Dendritic cell treated with granulocyte-macrophage colony-stimulating factor and Interleukin-4, amounts not matched to agents 40 ng/mL and 50 ng/mL, for 4 days (primary cell): ENCODE data around the gene FSD1.
"Not testable (repeated sequence)": the region's sequence is repeated elsewhere in the genome, so short reads cannot be mapped to it uniquely, and the experiment has no call there.

Experiments used
- H3K27ac Mint-ChIP-seq: one replicate; pipeline ENCODE4 v1.8.0; 2022; ENCODE audit warnings: mild to moderate bottlenecking, mixed read lengths
- H3K27me3 Mint-ChIP-seq: one replicate; pipeline ENCODE4 v1.8.0; 2022; ENCODE audit warnings: mild to moderate bottlenecking, mixed read lengths
- H3K36me3 Mint-ChIP-seq: one replicate; pipeline ENCODE4 v1.8.0; 2022; ENCODE audit warnings: low read depth, mixed read lengths
- H3K4me1 Mint-ChIP-seq: one replicate; pipeline ENCODE4 v1.8.0; 2022; ENCODE audit warnings: low read depth, mixed read lengths
- H3K4me3 Mint-ChIP-seq: one replicate; pipeline ENCODE4 v1.8.0; 2022; ENCODE audit warnings: mild to moderate bottlenecking, moderate library complexity, mixed read lengths
- H3K9me3 Mint-ChIP-seq: one replicate; pipeline ENCODE4 v1.8.0; 2022; ENCODE audit warnings: mixed read lengths
- intact Hi-C: fragments of 100-400 bp; cut with micrococcal nuclease; formaldehyde crosslinking; loops from one replicate; pipeline ENCODE4 v1.15.0; 2022

FSD1 gene

GRCh38 chr19:4318460-4318859, 14.1 kb downstream of the FSD1 start:
- Mint-ChIP-seq H3K9me3 (peaks cover 38% of the 10 kb centered on the region), H3K27me3 (peaks cover 10% of the 10 kb centered on the region), H3K4me3 (no peak overlapping the region), H3K27ac (no peak overlapping the region), H3K4me1 (peaks cover 39% of the 10 kb centered on the region), H3K36me3 (peaks cover 14% of the 10 kb centered on the region)
- intact Hi-C loops: no loop called here

GRCh38 chr19:4319067-4319718, 14.8 kb downstream of the FSD1 start:
- Mint-ChIP-seq H3K9me3 (peaks cover 38% of the 10 kb centered on the region), H3K4me3 (no peak overlapping the region), H3K27me3 (peaks cover 13% of the 10 kb centered on the region), H3K36me3 (peaks cover 14% of the 10 kb centered on the region), H3K27ac (peak overlapping the region; percentile 38), H3K4me1 (peaks cover 33% of the 10 kb centered on the region)
- intact Hi-C loops: no loop called here

GRCh38 chr19:4320419-4320818, 16.0 kb downstream of the FSD1 start:
- Mint-ChIP-seq H3K27ac (no peak overlapping the region), H3K4me1 (peaks cover 26% of the 10 kb centered on the region), H3K27me3 (peaks cover 24% of the 10 kb centered on the region), H3K36me3 (peaks cover 14% of the 10 kb centered on the region), H3K4me3 (no peak overlapping the region), H3K9me3 (peaks cover 38% of the 10 kb centered on the region)
- intact Hi-C loops: no loop called here

GRCh38 chr19:4322942-4323665, 18.7 kb downstream of the FSD1 start:
- H3K4me1 Mint-ChIP-seq: peaks cover 46% of the 10 kb centered on the region
- H3K27me3 Mint-ChIP-seq: peaks cover 41% of the 10 kb centered on the region
- no peak overlapping the region for H3K27ac Mint-ChIP-seq
- no peak overlapping the region for H3K4me3 Mint-ChIP-seq
- H3K9me3 Mint-ChIP-seq: peaks cover 38% of the 10 kb centered on the region
- H3K36me3 Mint-ChIP-seq: peaks cover 14% of the 10 kb centered on the region
- intact Hi-C loops: no loop called here

- H3K4me1 Mint-ChIP-seq: peaks cover 46% of the 10 kb centered on the region
Measured at GRCh38 chr19:4323692-4324091, 19.3 kb downstream of the FSD1 start.

GRCh38 chr19:4324228-4324627, 19.8 kb downstream of the FSD1 start:
- H3K9me3 Mint-ChIP-seq: peaks cover 27% of the 10 kb centered on the region
- intact Hi-C loops: no loop called here
- H3K27ac Mint-ChIP-seq: no peak overlapping the region
- peaks cover 10% of the 10 kb centered on the region for H3K36me3 Mint-ChIP-seq
- peaks cover 46% of the 10 kb centered on the region for H3K4me1 Mint-ChIP-seq
- no peak overlapping the region for H3K4me3 Mint-ChIP-seq
- H3K27me3 Mint-ChIP-seq: peaks cover 50% of the 10 kb centered on the region

More at GRCh38 chr19:4323692-4324091, 19.3 kb downstream of the FSD1 start:
- Mint-ChIP-seq H3K27me3 (peaks cover 45% of the 10 kb centered on the region), H3K36me3 (peaks cover 14% of the 10 kb centered on the region), H3K27ac (no peak overlapping the region), H3K4me3 (no peak overlapping the region), H3K9me3 (peaks cover 32% of the 10 kb centered on the region)
- intact Hi-C loops: no loop called here

GRCh38 chr19:4326215-4326836, 21.9 kb downstream of the FSD1 start:
- Mint-ChIP-seq H3K4me3 (peak overlapping the region; percentile 48), H3K9me3 (peaks cover 11% of the 10 kb centered on the region), H3K4me1 (peaks cover 35% of the 10 kb centered on the region), H3K27ac (no peak overlapping the region), H3K27me3 (peaks cover 60% of the 10 kb centered on the region), H3K36me3 (no peaks in the 10 kb centered on the region)
- intact Hi-C loops: no loop called here

- H3K27ac Mint-ChIP-seq: no peak overlapping the region
Measured at GRCh38 chr19:4326837-4327251, 22.4 kb downstream of the FSD1 start.

GRCh38 chr19:4327252-4327876, 23.0 kb downstream of the FSD1 start:
- no peaks in the 10 kb centered on the region for H3K36me3 Mint-ChIP-seq
- intact Hi-C loops: no loop called here
- peaks cover 35% of the 10 kb centered on the region for H3K4me1 Mint-ChIP-seq
- H3K27ac Mint-ChIP-seq: peak overlapping the region; percentile 77
- H3K9me3 Mint-ChIP-seq: peaks cover under 1% of the 10 kb centered on the region
- H3K4me3 Mint-ChIP-seq: peak overlapping the region; percentile 82
- peaks cover 60% of the 10 kb centered on the region for H3K27me3 Mint-ChIP-seq

More at GRCh38 chr19:4326837-4327251, 22.4 kb downstream of the FSD1 start:
- peaks cover 6% of the 10 kb centered on the region for H3K9me3 Mint-ChIP-seq
- H3K36me3 Mint-ChIP-seq: no peaks in the 10 kb centered on the region
- H3K4me1 Mint-ChIP-seq: peaks cover 35% of the 10 kb centered on the region
- intact Hi-C loops: no loop called here
- peak overlapping the region; percentile 82 for H3K4me3 Mint-ChIP-seq
- peaks cover 60% of the 10 kb centered on the region for H3K27me3 Mint-ChIP-seq

- Mint-ChIP-seq H3K36me3 (no peaks in the 10 kb centered on the region), H3K9me3 (no peaks in the 10 kb centered on the region), H3K4me1 (peaks cover 35% of the 10 kb centered on the region), H3K27ac (peak overlapping the region; percentile 77), H3K4me3 (peak overlapping the region; percentile 82), H3K27me3 (peaks cover 60% of the 10 kb centered on the region)
- intact Hi-C loops: loop anchor here (2.0 kb wide), 1 partner anchor 15 kb away; the partner anchor contains the start of gene MPND
Measured at GRCh38 chr19:4327877-4328242, 23.5 kb downstream of the FSD1 start.

GRCh38 chr19:4328243-4328990, 24.0 kb downstream of the FSD1 start:
- Mint-ChIP-seq H3K36me3 (no peaks in the 10 kb centered on the region), H3K4me1 (peaks cover 35% of the 10 kb centered on the region), H3K27me3 (peaks cover 60% of the 10 kb centered on the region), H3K4me3 (peak overlapping the region; percentile 82), H3K9me3 (no peaks in the 10 kb centered on the region), H3K27ac (peak overlapping the region; percentile 77)
- intact Hi-C loops: loop anchor here (2.0 kb wide), 1 partner anchor 14 kb away; the partner anchor contains the start of gene MPND

- H3K4me1 Mint-ChIP-seq: peaks cover 35% of the 10 kb centered on the region
- intact Hi-C loops: loop anchor here (2.0 kb wide), 1 partner anchor 14 kb away; the partner anchor contains the start of gene MPND
- H3K36me3 Mint-ChIP-seq, H3K9me3 Mint-ChIP-seq: not testable (repeated sequence)
- H3K27me3 Mint-ChIP-seq: peaks cover 58% of the 10 kb centered on the region
- peak overlapping the region; percentile 77 for H3K27ac Mint-ChIP-seq
- H3K4me3 Mint-ChIP-seq: peak overlapping the region; percentile 82
Measured at GRCh38 chr19:4328991-4329681, 24.7 kb downstream of the FSD1 start.

GRCh38 chr19:4329858-4330257, 25.5 kb downstream of the FSD1 start:
- Mint-ChIP-seq H3K4me1 (peaks cover 35% of the 10 kb centered on the region), H3K36me3 (no peaks in the 10 kb centered on the region), H3K9me3 (peaks cover 8% of the 10 kb centered on the region), H3K27ac (peak overlapping the region; percentile 77), H3K27me3 (peaks cover 52% of the 10 kb centered on the region), H3K4me3 (no peak overlapping the region)
- intact Hi-C loops: loop anchor here (2.0 kb wide), 1 partner anchor 13 kb away; the partner anchor contains the start of gene MPND
